GM23338 (cell line): ENCODE measurements around the gene MMD. TPM values are rescaled to one million over a fixed set of nuclear protein-coding genes. Genes with fewer than 3 reads are reported as not detected.
"Not testable (repeated sequence)": the region's sequence is repeated elsewhere in the genome, so short reads cannot be mapped to it uniquely, and the experiment has no call there.

ENCODE experiments used
- ATAC-seq: fragments of 200-7000 bp; cut with Tn5 transposase; 3 replicates; pipeline ENCODE4 v1.9.1; 2020
- DNase-seq: peaks from one replicate; pipeline ENCODE4 v3.0.0-alpha.2; 2015; ENCODE audit warnings: low spot score
- H2AFZ ChIP-seq: fragments of 200-600 bp; sonication (generic); 2 replicates; pipeline ENCODE4 v1.8.0; 2016; ENCODE audit warnings: antibody characterized with exemption, mild to moderate bottlenecking, moderate library complexity
- H3F3A ChIP-seq: fragments of 200-600 bp; sonication (generic); replicated peaks from 2 replicates; pipeline ENCODE4 v1.8.0; 2017; ENCODE audit warnings: antibody characterized with exemption, mixed run types, low read depth
- H3K27ac ChIP-seq: fragments of 200-600 bp; sonication (generic); 2 replicates; pipeline ENCODE4 v1.6.1; 2016; ENCODE audit warnings: low read depth
- H3K27me3 ChIP-seq: fragments of 200-600 bp; sonication (generic); 2 replicates; pipeline ENCODE4 v1.8.0; 2016; ENCODE audit warnings: mild to moderate bottlenecking, mixed run types, moderate library complexity; ENCODE audit not compliant: insufficient read depth
- H3K36me3 ChIP-seq: fragments of 200-600 bp; sonication (generic); 2 replicates; pipeline ENCODE4 v1.8.0; 2016; ENCODE audit warnings: mild to moderate bottlenecking; ENCODE audit not compliant: insufficient read depth
- H3K4me1 ChIP-seq: fragments of 200-600 bp; sonication (generic); 2 replicates; pipeline ENCODE4 v1.8.0; 2016; ENCODE audit warnings: mild to moderate bottlenecking, moderate library complexity; ENCODE audit not compliant: insufficient read depth
- H3K4me2 ChIP-seq: fragments of 200-600 bp; sonication (generic); 2 replicates; pipeline ENCODE4 v1.7.1; 2017; ENCODE audit warnings: mixed run types
- H3K4me3 ChIP-seq: fragments of 200-600 bp; sonication (generic); 2 replicates; pipeline ENCODE4 v1.6.1; 2016; ENCODE audit warnings: mixed run types
- H3K79me2 ChIP-seq: fragments of 200-600 bp; sonication (generic); replicated peaks from 2 replicates; pipeline ENCODE4 v1.8.0; 2017; ENCODE audit warnings: mild to moderate bottlenecking; ENCODE audit not compliant: insufficient read depth
- H3K9me2 ChIP-seq: fragments of 200-600 bp; sonication (generic); 2 replicates; pipeline ENCODE4 v1.8.0; 2017; ENCODE audit not compliant: insufficient read depth
- H4K20me1 ChIP-seq: fragments of 200-600 bp; sonication (generic); replicated peaks from 2 replicates; pipeline ENCODE4 v1.8.0; 2017; ENCODE audit warnings: mild to moderate bottlenecking; ENCODE audit not compliant: insufficient read depth
- H3K27ac Mint-ChIP-seq: 2 replicates; pipeline ENCODE4 v1.8.0; 2020; ENCODE audit warnings: inconsistent platforms, mild to moderate bottlenecking, moderate library complexity, mixed read lengths
- H3K27me3 Mint-ChIP-seq: 3 replicates; pipeline ENCODE4 v1.8.0; 2022; ENCODE audit warnings: low read depth, mild to moderate bottlenecking, moderate library complexity, mixed read lengths, inconsistent platforms; ENCODE audit not compliant: insufficient read depth, poor library complexity
- H3K36me3 Mint-ChIP-seq: 3 replicates; pipeline ENCODE4 v1.8.0; 2021; ENCODE audit warnings: low read depth, mild to moderate bottlenecking, inconsistent platforms, moderate library complexity, mixed read lengths
- H3K4me1 Mint-ChIP-seq: 3 replicates; pipeline ENCODE4 v1.8.0; 2020; ENCODE audit warnings: mild to moderate bottlenecking, inconsistent platforms, mixed read lengths
- H3K4me3 Mint-ChIP-seq: 3 replicates; pipeline ENCODE4 v1.8.0; 2021; ENCODE audit warnings: moderate library complexity, mild to moderate bottlenecking, inconsistent platforms, mixed read lengths
- H3K9me3 Mint-ChIP-seq: 3 replicates; pipeline ENCODE4 v1.8.0; 2020; ENCODE audit warnings: moderate library complexity, mild to moderate bottlenecking, inconsistent platforms, mixed read lengths
- CREB1 ChIP-seq: fragments of 250-450 bp; sonication (Bioruptor Pico); IDR thresholded peaks from 2 replicates; pipeline ENCODE4 v1.5.0; 2020; ENCODE audit warnings: low read depth, mild to moderate bottlenecking, moderate library complexity
- CTCF ChIP-seq, 2 experiments: fragments of 200-600 bp in 1 of 2; sonication (generic) in 1 of 2; conservative IDR thresholded peaks; 2 replicates each; pipeline versions ENCODE4 v1.5.1 to v1.6.1; 2016 to 2017; ENCODE audit warnings: antibody characterized with exemption in 2 of 2, low read depth in 2 of 2, mild to moderate bottlenecking in 2 of 2, moderate library complexity in 1 of 2
- ETS1 ChIP-seq: IDR thresholded peaks from 2 replicates; pipeline ENCODE4 v1.6.1; 2016; ENCODE audit warnings: antibody characterized with exemption
- EZH2 ChIP-seq: fragments of 200-600 bp; sonication (generic); IDR thresholded peaks from one replicate; pipeline ENCODE4 v1.8.0; 2017; ENCODE audit warnings: antibody characterized with exemption, mild to moderate bottlenecking, low read depth; ENCODE audit not compliant: unreplicated experiment
- EZH2phosphoT487 ChIP-seq: fragments of 200-600 bp; sonication (generic); IDR thresholded peaks from one replicate; pipeline ENCODE4 v1.8.1; 2018; ENCODE audit warnings: antibody characterized with exemption; ENCODE audit not compliant: unreplicated experiment
- NANOG ChIP-seq: IDR thresholded peaks from 2 replicates; pipeline ENCODE4 v1.6.1; 2016; ENCODE audit warnings: antibody characterized with exemption, borderline replicate concordance
- POLR2AphosphoS5 ChIP-seq: IDR thresholded peaks from 2 replicates; pipeline ENCODE4 v1.6.1; 2016; ENCODE audit warnings: antibody characterized with exemption, low read depth
- REST ChIP-seq: IDR thresholded peaks from one replicate; pipeline ENCODE4 v1.6.1; 2018; ENCODE audit warnings: antibody characterized with exemption; ENCODE audit not compliant: unreplicated experiment
- STAT1 ChIP-seq: IDR thresholded peaks from one replicate; pipeline ENCODE4 v1.6.1; 2016; ENCODE audit warnings: antibody characterized with exemption; ENCODE audit not compliant: unreplicated experiment
- ZNF114 ChIP-seq: fragments of 250-450 bp; sonication (Bioruptor Pico); IDR thresholded peaks from 2 replicates; pipeline ENCODE4 v1.5.0; 2020; ENCODE audit warnings: mild to moderate bottlenecking, moderate library complexity
- polyA plus RNA-seq: library from polyadenylated mRNA; unstranded; fragments of >200 nt; fragmentation: Nextera tagmentation; extraction: Ambion mirVana; gene quantifications from 2 replicates; pipeline ENCODE4 v1.2.1, GENCODE V29; 2016
- total RNA-seq: library from RNA; depleted of rRNA; stranded (reverse); fragments of >200 nt; shearing (Covaris generic); gene quantifications from 2 replicates; pipeline ENCODE4 v1.2.3, GENCODE V29; 2014

MMD gene
- total and polyA plus RNA-seq, 2 experiments from 2014 or later = 46.4 to 47.0 TPM

- H3K4me2 ChIP-seq, H3K27me3 Mint-ChIP-seq, H3K9me2 ChIP-seq, ATAC-seq, DNase-seq, H3K36me3 Mint-ChIP-seq, H3K79me2 ChIP-seq, H3K27ac ChIP-seq, H3F3A ChIP-seq, H3K36me3 ChIP-seq, H3K4me1 ChIP-seq, H3K27ac Mint-ChIP-seq, H3K4me3 Mint-ChIP-seq, H4K20me1 ChIP-seq, H3K4me3 ChIP-seq, H2AFZ ChIP-seq, H3K27me3 ChIP-seq, H3K9me3 Mint-ChIP-seq, H3K4me1 Mint-ChIP-seq: not testable (repeated sequence)
Observed at GRCh38 chr17:55431914-55432313, 10.3 kb upstream of the MMD start.

- no peak overlapping the region; the same call in 1 of the 2 replicates for H3K27ac ChIP-seq
- Mint-ChIP-seq H3K9me3 (no peaks in the 10 kb centered on the region; the same call in 2 of the 3 replicates), H3K36me3 (no peaks in the 10 kb centered on the region), H3K4me3 (no peak overlapping the region), H3K27me3 (no peaks in the 10 kb centered on the region), H3K4me1 (0 out of 3 replicates have a peak, but pooled peaks cover 5% of the 10 kb centered on the region), H3K27ac (no peak overlapping the region)
- H3K4me2 ChIP-seq = no peak overlapping the region
- ATAC-seq (no peak), DNase-seq (no peak)
- no peaks in the 10 kb centered on the region for H4K20me1 ChIP-seq
- H3K27me3 ChIP-seq = no peaks in the 10 kb centered on the region
- no peaks in the 10 kb centered on the region for H3K79me2 ChIP-seq
- peak overlapping the region; percentile 15; the same call in 1 of the 2 replicates for H2AFZ ChIP-seq
- H3F3A ChIP-seq = no peaks in the 10 kb centered on the region
- no peaks in the 10 kb centered on the region for H3K9me2 ChIP-seq
- no peaks in the 10 kb centered on the region; the same call in 1 of the 2 replicates for H3K4me1 ChIP-seq
- no peak overlapping the region for H3K4me3 ChIP-seq
- H3K36me3 ChIP-seq = no peaks in the 10 kb centered on the region
- TF ChIP-seq NANOG = no peak
- TF ChIP-seq EZH2phosphoT487 = no peak
- no peak for TF ChIP-seq POLR2AphosphoS5
- no peak for TF ChIP-seq CREB1
- TF ChIP-seq REST = no peak
- TF ChIP-seq CTCF (conservative IDR thresholded peaks at IDR 0.05; ENCODE audit: low read depth in 2 of 2) = no peak
- TF ChIP-seq STAT1 = no peak
- TF ChIP-seq ZNF114 (CRISPR knock-in tag) = no peak
- TF ChIP-seq ETS1 = no peak
- no peak for TF ChIP-seq EZH2
Observed at GRCh38 chr17:55430541-55431288, 9.1 kb upstream of the MMD start.
